ENCODE results near the gene TRABD2B.

Gene TRABD2B

GRCh38 chr1:47849591-47850261 is 147.5 kb downstream of the TRABD2B start:
- no peak for DNase-seq (ENCODE audit: insufficient read length, low spot score)
- TF ChIP-seq, protein P1, sequence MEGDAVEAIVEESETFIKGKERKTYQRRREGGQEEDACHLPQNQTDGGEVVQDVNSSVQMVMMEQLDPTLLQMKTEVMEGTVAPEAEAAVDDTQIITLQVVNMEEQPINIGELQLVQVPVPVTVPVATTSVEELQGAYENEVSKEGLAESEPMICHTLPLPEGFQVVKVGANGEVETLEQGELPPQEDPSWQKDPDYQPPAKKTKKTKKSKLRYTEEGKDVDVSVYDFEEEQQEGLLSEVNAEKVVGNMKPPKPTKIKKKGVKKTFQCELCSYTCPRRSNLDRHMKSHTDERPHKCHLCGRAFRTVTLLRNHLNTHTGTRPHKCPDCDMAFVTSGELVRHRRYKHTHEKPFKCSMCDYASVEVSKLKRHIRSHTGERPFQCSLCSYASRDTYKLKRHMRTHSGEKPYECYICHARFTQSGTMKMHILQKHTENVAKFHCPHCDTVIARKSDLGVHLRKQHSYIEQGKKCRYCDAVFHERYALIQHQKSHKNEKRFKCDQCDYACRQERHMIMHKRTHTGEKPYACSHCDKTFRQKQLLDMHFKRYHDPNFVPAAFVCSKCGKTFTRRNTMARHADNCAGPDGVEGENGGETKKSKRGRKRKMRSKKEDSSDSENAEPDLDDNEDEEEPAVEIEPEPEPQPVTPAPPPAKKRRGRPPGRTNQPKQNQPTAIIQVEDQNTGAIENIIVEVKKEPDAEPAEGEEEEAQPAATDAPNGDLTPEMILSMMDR (IDR thresholded peaks at IDR 0.05; ENCODE audit: insufficient read depth, missing control alignments), result no peak
- no peak for FAIRE-seq

GRCh38 chr1:47849005-47849521 is 148.1 kb downstream of the TRABD2B start:
- TF ChIP-seq, protein P1 (IDR thresholded peaks at IDR 0.05; ENCODE audit: insufficient read depth, missing control alignments), result no peak
- FAIRE-seq (no peak), DNase-seq (ENCODE audit: insufficient read length, low spot score) (no peak)

GRCh38 chr1:47847763-47848162 is 149.4 kb downstream of the TRABD2B start:
- FAIRE-seq, result no peak
- TF ChIP-seq, protein P1 (IDR thresholded peaks at IDR 0.05; ENCODE audit: insufficient read depth, missing control alignments), result no peak
- no peak for DNase-seq (ENCODE audit: insufficient read length, low spot score)

GRCh38 chr1:47844558-47844955 is 152.6 kb downstream of the TRABD2B start:
- FAIRE-seq (no peak), DNase-seq (ENCODE audit: insufficient read length, low spot score) (no peak)

DNA sequence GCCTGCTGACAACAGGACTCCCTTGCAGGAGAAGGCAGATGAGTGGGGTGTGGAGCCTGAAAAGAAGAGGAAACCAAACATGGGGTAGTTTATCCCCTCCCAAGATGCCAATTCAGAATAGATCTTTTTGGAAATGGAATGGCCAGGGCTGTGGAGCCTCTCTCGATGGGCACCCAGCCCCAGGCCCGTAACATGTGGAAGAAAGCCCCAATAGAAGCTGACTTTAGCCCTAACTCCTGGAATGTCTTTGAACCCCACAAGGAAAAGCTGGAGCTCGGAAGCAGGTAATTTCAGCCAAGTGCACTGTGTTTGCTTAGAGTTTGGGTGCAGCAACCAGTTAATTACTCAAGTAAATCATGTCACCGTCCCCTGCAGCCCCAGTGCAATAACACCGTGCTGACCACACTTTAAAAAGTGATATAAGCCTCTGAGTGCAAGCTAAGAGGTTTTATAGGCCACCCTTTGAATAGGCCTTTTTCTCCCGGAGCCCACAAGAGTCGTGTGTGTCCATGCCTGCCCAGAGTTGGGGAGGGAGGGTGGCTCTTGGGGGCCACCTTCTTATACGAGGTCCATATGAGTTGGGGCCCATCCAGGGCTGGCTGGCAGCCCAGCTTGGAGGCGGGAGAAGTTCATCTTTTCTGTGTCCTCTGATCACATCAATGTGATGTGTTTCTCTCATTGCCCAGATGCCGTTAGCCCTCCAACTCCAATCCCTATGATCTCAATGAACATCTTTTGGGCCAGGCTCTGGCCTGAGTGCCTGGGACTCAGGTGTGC is 153.2 kb downstream of the TRABD2B start:
- no peak for FAIRE-seq
- TF ChIP-seq, protein P1 (IDR thresholded peaks at IDR 0.05; ENCODE audit: insufficient read depth, missing control alignments), result no peak
- DNase-seq (ENCODE audit: insufficient read length, low spot score), result no peak

More at GRCh38 chr1:47844558-47844955, 152.6 kb downstream of the TRABD2B start:
- TF ChIP-seq, protein P1 (IDR thresholded peaks at IDR 0.05; ENCODE audit: insufficient read depth, missing control alignments), result no peak

GRCh38 chr1:47843059-47843458 is 154.1 kb downstream of the TRABD2B start:
- FAIRE-seq, result no peak
- TF ChIP-seq, protein P1 (IDR thresholded peaks at IDR 0.05; ENCODE audit: insufficient read depth, missing control alignments), result no peak

More at GRCh38 chr1:47843059-47843458, 154.1 kb downstream of the TRABD2B start:
- DNase-seq (ENCODE audit: insufficient read length, low spot score), result no peak

Measured in D721Med (cell line).